Natural killer cell (primary cell): ENCODE results near the gene POLA1. TPM values are rescaled to one million over a fixed set of nuclear protein-coding genes. Genes with fewer than 3 reads are reported as not detected.

Experiments used
- ATAC-seq, 3 donors: fragments of 150-1000 bp in 2 of 3; fragments of 200-7000 bp in 1 of 3; cut with Tn5 transposase; 1 replicate in 1 of 3; 2 replicates in 2 of 3; pipeline ENCODE4 v1.10.0; 2021; ENCODE audit warnings: mild to moderate bottlenecking in 2 of 3, moderate library complexity in 2 of 3
- DNase-seq, 2 donors: peaks; one replicate each; pipeline versions ENCODE4 v3.0.0 to v3.0.0-alpha.2; 2013 to 2021; ENCODE audit warnings: mixed read lengths in 1 of 2
- H3K27ac ChIP-seq: one replicate; pipeline ENCODE4 v1.5.1; 2013; ENCODE audit warnings: mild to moderate bottlenecking, low read length
- H3K27me3 ChIP-seq: one replicate; pipeline ENCODE4 v1.6.1; 2013; ENCODE audit warnings: low read length; ENCODE audit not compliant: control insufficient read depth, insufficient read depth
- H3K36me3 ChIP-seq: one replicate; pipeline ENCODE4 v1.6.1; 2013; ENCODE audit warnings: low read length; ENCODE audit not compliant: control insufficient read depth, insufficient read depth
- H3K4me1 ChIP-seq: one replicate; pipeline ENCODE4 v1.6.1; 2013; ENCODE audit warnings: low read length; ENCODE audit not compliant: control insufficient read depth, insufficient read depth
- H3K4me3 ChIP-seq: one replicate; pipeline ENCODE4 v1.5.1; 2013; ENCODE audit warnings: low read length
- H3K9me3 ChIP-seq: one replicate; pipeline ENCODE4 v1.6.1; 2013; ENCODE audit warnings: low read length; ENCODE audit not compliant: control insufficient read depth, insufficient read depth
- H3K27ac Mint-ChIP-seq, 2 donors: one replicate each; pipeline ENCODE4 v1.8.0; 2022; ENCODE audit warnings: mild to moderate bottlenecking in 2 of 2, mixed read lengths in 2 of 2, moderate library complexity in 1 of 2
- H3K27me3 Mint-ChIP-seq, 2 donors: one replicate each; pipeline ENCODE4 v1.8.0; 2022; ENCODE audit warnings: low read depth in 2 of 2, mixed read lengths in 2 of 2
- H3K36me3 Mint-ChIP-seq: one replicate; pipeline ENCODE4 v1.8.0; 2022; ENCODE audit warnings: mixed read lengths
- H3K4me1 Mint-ChIP-seq, 2 donors: one replicate each; pipeline ENCODE4 v1.8.0; 2022; ENCODE audit warnings: mixed read lengths in 2 of 2
- H3K4me3 Mint-ChIP-seq: one replicate; pipeline ENCODE4 v1.8.0; 2022; ENCODE audit warnings: mild to moderate bottlenecking, moderate library complexity, mixed read lengths
- H3K9me3 Mint-ChIP-seq, 2 donors: one replicate each; pipeline ENCODE4 v1.8.0; 2022; ENCODE audit warnings: mixed read lengths in 2 of 2
- CTCF ChIP-seq: fragments of 200-600 bp; IDR thresholded peaks from one replicate; pipeline ENCODE4 v1.8.0; 2022; ENCODE audit warnings: antibody characterized with exemption
- WGBS: methylation state at CpG from one replicate; pipeline ENCODE4 v1.1.7; 2013; ENCODE audit warnings: missing lambda C conversion rate; ENCODE audit not compliant: insufficient coverage; 5-methylcytosine and 5-hydroxymethylcytosine counted together
- intact Hi-C: fragments of 100-400 bp; cut with micrococcal nuclease; formaldehyde crosslinking; loops from one replicate; pipeline ENCODE4 v1.14.2; 2022
- total RNA-seq, 4 donors: library from RNA; stranded (reverse); fragments of 120-200 nt in 1 of 4; gene quantifications; one replicate each; pipeline versions ENCODE4 v1.2.3 to v1.2.4, GENCODE V29; 2013 to 2022

Gene POLA1
- total RNA-seq, 3 donors from 2014 or later (not counting 1 experiment from before 2014, with no cell fraction given) = 11.1 to 12.6 (median 11.3) TPM

GRCh38 chrX:25004485-25005032 is 310.8 kb downstream of the POLA1 start:
- 3% methylated on average over 59 of the region's 59 CpGs for WGBS
- no peaks in the 10 kb centered on the region for H3K4me1 ChIP-seq
- ATAC-seq (no peak), DNase-seq (no peak)
- no peaks in the 10 kb centered on the region for H3K9me3 Mint-ChIP-seq
- no peak overlapping the region for H3K27ac Mint-ChIP-seq
- H3K4me1 Mint-ChIP-seq = peaks cover 4 to 19% of the 10 kb centered on the region in 2 donors
- H3K4me3 ChIP-seq = no peak overlapping the region
- peaks cover 2% of the 10 kb centered on the region for H3K27me3 ChIP-seq
- no peaks in the 10 kb centered on the region for H3K9me3 ChIP-seq
- H3K27me3 Mint-ChIP-seq = peaks cover 37 to 54% of the 10 kb centered on the region in 2 donors
- no peak for TF ChIP-seq CTCF
- H3K27ac ChIP-seq = no peak overlapping the region
- no peaks in the 10 kb centered on the region for H3K36me3 ChIP-seq
- H3K36me3 Mint-ChIP-seq = peaks cover 6% of the 10 kb centered on the region
- intact Hi-C loops = no loop called here
- H3K4me3 Mint-ChIP-seq = no peak overlapping the region

- intact Hi-C loops = no loop called here
Observed at GRCh38 chrX:25005034-25005381, 311.3 kb downstream of the POLA1 start.

DNA sequence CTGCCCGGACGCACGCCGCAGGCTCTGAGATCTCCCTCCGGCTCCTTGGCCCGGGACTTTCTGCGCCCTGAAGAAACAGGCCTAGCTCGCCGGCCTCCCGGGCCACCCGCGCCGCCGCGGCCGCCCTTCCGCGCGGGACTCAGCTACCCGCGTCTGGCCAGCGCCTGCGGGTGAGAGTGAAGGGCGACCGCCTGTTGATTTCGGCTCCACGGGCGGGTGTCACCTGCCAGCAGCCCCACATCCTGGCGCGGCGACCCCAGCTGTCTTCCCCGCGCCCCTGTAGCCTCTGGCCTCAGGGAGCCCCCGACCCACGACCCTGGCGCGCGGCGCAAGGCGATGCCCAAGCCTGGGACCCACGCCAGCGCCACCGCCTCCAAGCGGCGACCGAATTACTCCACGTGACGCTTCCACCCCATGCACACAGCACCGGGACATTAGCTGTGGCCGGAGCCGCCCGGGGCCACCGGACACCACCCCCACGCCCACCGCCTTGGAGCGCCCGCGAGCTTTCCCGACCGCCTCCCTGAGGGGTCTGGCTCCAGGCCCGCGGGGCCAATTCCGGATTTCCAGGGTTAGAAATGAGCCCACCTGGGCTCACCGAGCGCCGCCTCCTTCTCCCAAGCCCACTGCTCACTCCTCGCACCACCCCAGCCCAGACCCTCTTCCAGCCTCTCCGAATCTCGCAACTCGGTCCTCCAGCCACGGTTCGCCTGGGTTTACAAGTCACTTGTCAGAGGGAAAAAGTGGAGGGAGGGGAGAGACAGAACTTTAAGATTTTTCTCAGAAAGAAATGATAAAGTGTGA is 311.9 kb downstream of the POLA1 start:
- peaks cover 42 to 60% of the 10 kb centered on the region in 2 donors for H3K27me3 Mint-ChIP-seq

More at GRCh38 chrX:25005034-25005381, 311.3 kb downstream of the POLA1 start:
- Histone ChIP-seq H3K9me3 (no peaks in the 10 kb centered on the region), H3K27me3 (peaks cover 2% of the 10 kb centered on the region), H3K4me1 (no peaks in the 10 kb centered on the region), H3K4me3 (no peak overlapping the region), H3K36me3 (no peaks in the 10 kb centered on the region), H3K27ac (no peak overlapping the region)
- H3K27me3 Mint-ChIP-seq = peaks cover 37 to 57% of the 10 kb centered on the region in 2 donors
- H3K36me3 Mint-ChIP-seq = peaks cover 6% of the 10 kb centered on the region
- WGBS = 5% methylated on average over 23 of the region's 23 CpGs
- H3K4me1 Mint-ChIP-seq = peaks cover 4 to 19% of the 10 kb centered on the region in 2 donors
- no peak for TF ChIP-seq CTCF
- DNase-seq (no peak), ATAC-seq (no peak)
- H3K9me3 Mint-ChIP-seq = no peaks in the 10 kb centered on the region
- H3K27ac Mint-ChIP-seq = no peak overlapping the region
- no peak overlapping the region for H3K4me3 Mint-ChIP-seq

More for the DNA sequence above, 311.9 kb downstream of the POLA1 start:
- WGBS = 7% methylated on average over 68 of the region's 72 CpGs
- Histone ChIP-seq H3K36me3 (no peaks in the 10 kb centered on the region), H3K4me3 (no peak overlapping the region), H3K27ac (no peak overlapping the region), H3K9me3 (no peaks in the 10 kb centered on the region), H3K27me3 (peaks cover 2% of the 10 kb centered on the region), H3K4me1 (no peaks in the 10 kb centered on the region)
- H3K36me3 Mint-ChIP-seq = peaks cover 6% of the 10 kb centered on the region
- DNase-seq (no peak), ATAC-seq (no peak)
- no peak for TF ChIP-seq CTCF
- intact Hi-C loops = no loop called here
- H3K27ac Mint-ChIP-seq = no peak overlapping the region
- H3K4me3 Mint-ChIP-seq = no peak overlapping the region
- peaks cover 4 to 19% of the 10 kb centered on the region in 2 donors for H3K4me1 Mint-ChIP-seq
- H3K9me3 Mint-ChIP-seq = no peaks in the 10 kb centered on the region
